Type B pancreatic cell (in vitro differentiated cells): ENCODE data around the gene SLC7A9. TPM values are rescaled to one million over a fixed set of nuclear protein-coding genes. Genes with fewer than 3 reads are reported as not detected.
"Not testable (repeated sequence)": the region's sequence is repeated elsewhere in the genome, so short reads cannot be mapped to it uniquely, and the experiment has no call there.

Experiments
- DNase-seq: peaks from one replicate; pipeline ENCODE4 v3.0.0; 2021; ENCODE audit warnings: mixed read lengths; ENCODE audit not compliant: unreplicated experiment; ENCODE audit errors: extremely low spot score
- H3K27ac Mint-ChIP-seq: 2 replicates; pipeline ENCODE4 v1.8.0; 2021; ENCODE audit warnings: mild to moderate bottlenecking, mixed read lengths
- H3K27me3 Mint-ChIP-seq: 2 replicates; pipeline ENCODE4 v1.8.0; 2021; ENCODE audit warnings: mixed read lengths
- H3K36me3 Mint-ChIP-seq: 2 replicates; pipeline ENCODE4 v1.8.0; 2021; ENCODE audit warnings: mixed read lengths
- H3K4me1 Mint-ChIP-seq: one replicate; pipeline ENCODE4 v1.8.0; 2021; ENCODE audit warnings: mixed read lengths; ENCODE audit not compliant: unreplicated experiment
- H3K4me3 Mint-ChIP-seq: 2 replicates; pipeline ENCODE4 v1.8.0; 2021; ENCODE audit warnings: mild to moderate bottlenecking, mixed read lengths
- H3K9me3 Mint-ChIP-seq: 2 replicates; pipeline ENCODE4 v1.8.0; 2021; ENCODE audit warnings: mixed read lengths
- total RNA-seq: library from RNA; stranded (reverse); gene quantifications from 2 replicates; pipeline ENCODE4 v1.2.1, GENCODE V29; 2021; ENCODE audit warnings: low replicate concordance
- TF ChIP-seq, protein P1 (sequence below): fragments of 200-600 bp; sonication (generic); conservative IDR thresholded peaks from 2 replicates; pipeline ENCODE4 v1.5.0; 2021; ENCODE audit warnings: antibody characterized with exemption, mild to moderate bottlenecking

The SLC7A9 gene
- total RNA-seq, 1 donor from 2014 or later = 3.1 TPM

DNA sequence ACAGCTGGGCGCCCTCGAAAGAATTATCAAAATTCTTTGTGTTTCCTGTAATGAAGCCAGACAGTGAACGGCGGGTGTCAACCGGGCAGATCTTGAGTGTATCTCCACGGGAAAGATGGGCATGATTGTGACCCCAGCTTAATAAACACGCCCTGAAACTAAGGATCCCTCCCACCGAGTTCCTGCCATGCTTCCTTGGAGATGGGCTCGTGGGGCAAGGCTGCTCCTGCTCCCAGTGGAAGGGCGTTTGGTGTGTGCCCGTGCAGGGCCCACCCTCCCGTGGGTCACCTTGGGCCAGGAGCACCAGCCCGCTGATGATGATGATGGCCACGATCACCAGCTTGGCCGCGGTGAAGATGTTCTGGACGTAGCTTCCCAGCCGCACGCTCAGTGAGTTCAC lies 7.4 kb downstream of the SLC7A9 start:
- TF ChIP-seq, protein P1, sequence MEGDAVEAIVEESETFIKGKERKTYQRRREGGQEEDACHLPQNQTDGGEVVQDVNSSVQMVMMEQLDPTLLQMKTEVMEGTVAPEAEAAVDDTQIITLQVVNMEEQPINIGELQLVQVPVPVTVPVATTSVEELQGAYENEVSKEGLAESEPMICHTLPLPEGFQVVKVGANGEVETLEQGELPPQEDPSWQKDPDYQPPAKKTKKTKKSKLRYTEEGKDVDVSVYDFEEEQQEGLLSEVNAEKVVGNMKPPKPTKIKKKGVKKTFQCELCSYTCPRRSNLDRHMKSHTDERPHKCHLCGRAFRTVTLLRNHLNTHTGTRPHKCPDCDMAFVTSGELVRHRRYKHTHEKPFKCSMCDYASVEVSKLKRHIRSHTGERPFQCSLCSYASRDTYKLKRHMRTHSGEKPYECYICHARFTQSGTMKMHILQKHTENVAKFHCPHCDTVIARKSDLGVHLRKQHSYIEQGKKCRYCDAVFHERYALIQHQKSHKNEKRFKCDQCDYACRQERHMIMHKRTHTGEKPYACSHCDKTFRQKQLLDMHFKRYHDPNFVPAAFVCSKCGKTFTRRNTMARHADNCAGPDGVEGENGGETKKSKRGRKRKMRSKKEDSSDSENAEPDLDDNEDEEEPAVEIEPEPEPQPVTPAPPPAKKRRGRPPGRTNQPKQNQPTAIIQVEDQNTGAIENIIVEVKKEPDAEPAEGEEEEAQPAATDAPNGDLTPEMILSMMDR = no peak
- no peaks in the 10 kb centered on the region for H3K27me3 Mint-ChIP-seq
- H3K36me3 Mint-ChIP-seq = no peaks in the 10 kb centered on the region
- H3K9me3 Mint-ChIP-seq = no peaks in the 10 kb centered on the region
- no peaks in the 10 kb centered on the region for H3K4me1 Mint-ChIP-seq
- H3K4me3 Mint-ChIP-seq = no peak overlapping the region
- no peak for DNase-seq
- H3K27ac Mint-ChIP-seq = no peak overlapping the region

DNA sequence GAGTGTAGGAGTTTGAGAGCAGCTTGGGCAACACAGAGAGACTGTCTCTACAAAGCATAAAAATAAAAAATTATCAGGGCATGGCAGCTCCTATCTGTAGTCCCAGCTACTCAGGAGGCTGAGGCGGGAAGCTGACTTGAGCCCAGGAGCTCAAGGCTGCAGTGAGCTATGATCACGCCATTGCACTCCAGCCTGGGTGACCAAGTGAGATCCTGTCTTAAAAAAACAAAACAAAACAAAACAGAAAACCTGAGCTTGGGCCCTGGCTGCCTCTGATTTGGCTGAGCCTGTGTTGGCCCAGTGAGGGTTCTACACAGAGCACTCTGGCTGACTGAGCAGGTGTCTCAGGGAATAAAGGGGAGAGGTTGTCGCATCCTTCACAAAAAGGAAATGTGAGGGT lies 8.0 kb downstream of the SLC7A9 start:
- no peak for DNase-seq
- H3K36me3 Mint-ChIP-seq = no peaks in the 10 kb centered on the region
- no peaks in the 10 kb centered on the region for H3K9me3 Mint-ChIP-seq
- H3K4me1 Mint-ChIP-seq = no peaks in the 10 kb centered on the region
- no peak overlapping the region for H3K4me3 Mint-ChIP-seq
- H3K27me3 Mint-ChIP-seq = no peaks in the 10 kb centered on the region
- TF ChIP-seq, protein P1 = no peak
- H3K27ac Mint-ChIP-seq = no peak overlapping the region

DNA sequence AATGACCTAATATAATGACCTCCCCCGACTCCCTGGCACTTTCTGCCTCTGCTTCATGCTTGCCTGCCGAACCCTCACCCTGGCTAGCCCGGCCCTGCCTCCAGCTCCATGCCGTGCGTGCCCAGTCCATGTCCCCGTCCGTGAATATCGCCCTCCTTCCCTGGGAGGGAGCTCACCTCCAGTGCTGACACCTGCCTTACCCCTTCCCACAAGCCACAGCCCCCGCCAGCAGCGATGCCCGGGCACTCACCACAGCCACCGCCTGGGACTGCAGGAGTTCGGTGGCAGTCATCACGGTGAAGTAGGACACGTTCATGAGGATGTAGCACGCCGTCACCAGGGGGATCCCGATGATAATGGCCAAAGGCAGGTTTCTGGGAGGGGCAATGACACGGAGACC lies 10.0 kb downstream of the SLC7A9 start:
- peaks cover 3% of the 10 kb centered on the region for H3K36me3 Mint-ChIP-seq
- H3K27me3 Mint-ChIP-seq = no peaks in the 10 kb centered on the region
- H3K4me3 Mint-ChIP-seq = no peak overlapping the region
- no peak for DNase-seq
- TF ChIP-seq, protein P1 = no peak
- H3K4me1 Mint-ChIP-seq = no peaks in the 10 kb centered on the region
- H3K9me3 Mint-ChIP-seq = no peaks in the 10 kb centered on the region
- H3K27ac Mint-ChIP-seq = no peak overlapping the region

DNA sequence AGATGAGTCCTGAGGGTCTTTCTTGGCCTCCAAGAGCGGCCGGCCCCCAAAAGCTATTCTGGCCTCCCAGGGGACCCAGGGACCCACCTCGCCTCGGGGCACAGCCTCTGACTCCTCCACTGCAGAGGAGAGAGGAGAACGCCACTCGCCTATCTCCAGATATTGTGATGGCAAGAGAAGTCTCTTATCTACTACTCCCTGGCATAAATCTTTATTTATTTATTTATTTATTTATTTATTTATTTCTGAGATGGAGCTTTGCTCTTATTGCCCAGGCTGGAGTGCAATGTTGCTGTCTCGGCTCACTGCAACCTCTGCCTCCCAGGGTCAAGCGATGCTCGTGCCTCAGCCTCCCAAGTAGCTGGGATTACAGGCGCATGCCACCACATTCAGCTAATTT lies 11.0 kb downstream of the SLC7A9 start:
- no peaks in the 10 kb centered on the region for H3K4me1 Mint-ChIP-seq
- H3K27me3 Mint-ChIP-seq = no peaks in the 10 kb centered on the region
- peaks cover 3% of the 10 kb centered on the region for H3K36me3 Mint-ChIP-seq
- H3K27ac Mint-ChIP-seq = no peak overlapping the region
- no peak overlapping the region for H3K4me3 Mint-ChIP-seq
- TF ChIP-seq, protein P1 = no peak
- no peak for DNase-seq
- H3K9me3 Mint-ChIP-seq = no peaks in the 10 kb centered on the region

DNA sequence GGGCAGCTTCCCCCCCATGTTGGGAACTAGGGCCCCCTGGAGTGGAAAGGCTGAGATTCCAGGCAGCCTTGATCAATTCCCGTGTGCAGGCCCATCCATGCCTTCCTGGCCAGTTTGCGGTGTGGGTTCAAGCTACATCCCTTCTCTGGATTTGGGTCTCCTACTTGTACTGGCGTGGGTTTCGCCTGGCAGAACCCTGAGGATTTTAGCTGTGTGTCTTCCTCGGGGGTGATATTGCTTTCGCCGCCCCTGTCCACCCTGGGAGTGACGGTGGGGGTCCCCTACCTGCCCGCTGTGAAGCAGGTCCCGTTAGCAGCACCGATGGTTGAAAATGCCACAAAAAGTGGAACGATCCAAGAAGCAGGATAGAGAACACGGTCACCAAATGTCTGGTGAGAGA lies 11.4 kb downstream of the SLC7A9 start:
- H3K9me3 Mint-ChIP-seq = no peaks in the 10 kb centered on the region
- no peaks in the 10 kb centered on the region for H3K4me1 Mint-ChIP-seq
- no peaks in the 10 kb centered on the region for H3K27me3 Mint-ChIP-seq
- no peak for DNase-seq
- peaks cover 3% of the 10 kb centered on the region for H3K36me3 Mint-ChIP-seq
- TF ChIP-seq, protein P1 = no peak
- H3K27ac Mint-ChIP-seq = no peak overlapping the region
- H3K4me3 Mint-ChIP-seq = no peak overlapping the region

DNA sequence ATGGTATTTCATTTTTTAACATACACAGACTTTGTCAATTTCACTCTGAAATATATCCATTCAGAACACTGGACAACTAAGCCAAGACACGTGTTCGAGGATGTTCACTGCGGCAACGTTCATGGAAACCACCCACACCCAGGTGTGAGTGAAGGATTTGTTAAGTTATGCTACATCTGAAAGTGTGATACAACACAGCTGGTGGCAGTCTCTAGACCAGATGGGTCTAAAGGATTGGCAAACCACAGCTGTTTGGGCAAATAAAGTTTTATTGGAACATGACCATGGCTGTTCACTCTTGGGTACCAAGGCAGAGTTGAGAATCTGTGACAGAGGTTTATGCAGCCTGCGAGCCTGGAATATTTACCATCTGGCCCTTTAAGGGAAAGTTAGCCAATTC lies 12.0 kb downstream of the SLC7A9 start:
- H3K9me3 Mint-ChIP-seq = no peaks in the 10 kb centered on the region
- no peaks in the 10 kb centered on the region for H3K4me1 Mint-ChIP-seq
- no peak for DNase-seq
- TF ChIP-seq, protein P1 = no peak
- no peaks in the 10 kb centered on the region for H3K27me3 Mint-ChIP-seq
- peaks cover 3% of the 10 kb centered on the region for H3K36me3 Mint-ChIP-seq
- no peak overlapping the region for H3K27ac Mint-ChIP-seq
- H3K4me3 Mint-ChIP-seq = no peak overlapping the region

DNA sequence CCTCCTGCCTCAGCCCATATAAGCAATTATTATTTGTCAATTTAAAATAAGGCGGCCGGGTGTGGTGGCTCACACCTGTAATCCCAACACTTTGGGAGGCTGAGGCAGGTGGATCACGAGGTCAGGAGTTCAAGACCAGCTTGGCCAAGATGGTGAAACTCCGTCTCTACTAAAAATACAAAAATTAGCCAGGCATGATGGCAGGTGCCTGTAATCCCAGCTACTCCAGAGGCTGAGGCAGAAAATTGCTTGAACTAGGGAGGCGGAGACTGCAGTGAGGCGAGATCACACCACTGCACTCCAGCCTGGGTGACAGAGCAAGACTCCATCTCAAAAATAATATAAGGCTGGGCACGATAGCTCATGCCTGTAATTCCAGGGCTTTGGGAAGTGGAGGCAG lies 12.7 kb downstream of the SLC7A9 start:
- H3K4me1 Mint-ChIP-seq, H3K9me3 Mint-ChIP-seq, H3K27me3 Mint-ChIP-seq, H3K36me3 Mint-ChIP-seq, H3K27ac Mint-ChIP-seq, H3K4me3 Mint-ChIP-seq, DNase-seq: not testable (repeated sequence)
